Lower lobe of right lung (tissue), 2 donors: ENCODE data around the gene FOXJ3. TPM values are rescaled to one million over a fixed set of nuclear protein-coding genes. Genes with fewer than 3 reads are reported as not detected.
A peak's percentile ranks its signal among the peaks of the same experiment; 100 is the strongest.

Experiments used
- ATAC-seq, 2 donors: fragments of 200-7000 bp; cut with Tn5 transposase; one replicate each; pipeline ENCODE4 v1.9.1; 2020 to 2022; ENCODE audit warnings: mild to moderate bottlenecking in 2 of 2, moderate library complexity in 2 of 2
- DNase-seq: peaks from one replicate; pipeline ENCODE4 v3.0.0-alpha.2; 2020
- H3K27ac ChIP-seq: fragments of 200-600 bp; one replicate; pipeline ENCODE4 v1.8.0; 2022
- H3K27me3 ChIP-seq: fragments of 200-600 bp; one replicate; pipeline ENCODE4 v1.8.0; 2022; ENCODE audit warnings: low read depth
- H3K36me3 ChIP-seq: fragments of 200-600 bp; one replicate; pipeline ENCODE4 v1.8.0; 2022; ENCODE audit warnings: mild to moderate bottlenecking
- H3K4me1 ChIP-seq: fragments of 200-600 bp; one replicate; pipeline ENCODE4 v1.8.0; 2022
- H3K4me3 ChIP-seq: fragments of 200-600 bp; one replicate; pipeline ENCODE4 v1.8.0; 2022; ENCODE audit warnings: mild to moderate bottlenecking
- H3K9me3 ChIP-seq: fragments of 200-600 bp; one replicate; pipeline ENCODE4 v1.8.0; 2022
- intact Hi-C: fragments of 100-400 bp; cut with DNase I; formaldehyde crosslinking; loops from one replicate; pipeline ENCODE4 v1.11.0; 2022
- long read RNA-seq: library from polyadenylated mRNA; unstranded; transcript quantifications from one replicate; pipeline ENCODE4 v2.0.0, GENCODE V29; 2021
- total RNA-seq: library from RNA; stranded (reverse); fragmentation: NEBNext Ultra II Directional; extraction: Animal tissue kit (Norgen Biotek cat#: 25700); gene quantifications from one replicate; pipeline ENCODE4 v1.2.1, GENCODE V29; 2021
- TF ChIP-seq, protein P1 (sequence below): fragments of 200-600 bp; IDR thresholded peaks from one replicate; pipeline ENCODE4 v1.8.0; 2022; ENCODE audit warnings: antibody characterized with exemption, mild to moderate bottlenecking
- donor health status: DM: no; HTN: yes; CAD: no; lungs with severe emphysema.

FOXJ3 gene
- 44.0 TPM for total RNA-seq
- long read RNA-seq, full-length matches to known transcripts, result 10 of 30 reads
- long read RNA-seq, partial matches to known transcripts, result 4 of 30 reads
- long read RNA-seq, other reads (novel, unspliced or antisense), result 16 of 30 reads

DNA sequence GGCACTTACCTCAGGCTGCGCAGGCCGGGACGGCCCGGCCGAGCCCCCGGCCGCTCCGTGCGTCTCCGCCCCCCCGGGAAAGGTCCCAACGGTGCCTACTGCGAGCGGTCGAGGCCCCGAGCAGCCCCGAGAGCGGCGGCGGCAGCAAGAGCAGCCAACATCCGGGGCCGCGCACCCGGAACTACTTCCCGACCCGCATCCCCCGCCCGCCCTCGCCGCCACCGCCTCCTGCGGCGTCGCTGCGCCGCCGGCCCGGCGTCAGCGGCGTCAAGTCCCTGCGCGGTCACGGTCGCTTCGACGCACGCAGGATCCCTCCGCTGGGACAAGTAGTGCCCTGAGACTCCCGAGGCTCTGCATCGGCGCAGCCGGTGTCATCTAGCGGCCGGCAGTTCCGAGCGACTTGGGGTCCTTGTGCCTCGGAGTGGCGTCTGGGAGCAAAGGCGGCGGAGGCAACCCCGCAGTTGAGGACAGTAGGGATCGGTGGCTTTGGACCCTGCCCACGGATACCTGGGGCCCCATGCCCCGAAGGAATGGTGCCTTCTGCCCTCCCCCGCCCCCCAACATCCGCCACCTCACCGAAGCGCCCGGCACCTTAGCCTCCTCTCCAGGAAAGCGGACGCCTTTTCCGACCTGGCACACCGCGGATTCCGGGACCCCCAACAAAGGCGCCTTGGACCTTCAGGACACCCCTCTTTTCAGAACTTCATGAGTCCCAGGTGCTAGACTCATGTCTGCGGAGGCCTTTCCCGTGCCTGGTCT lies at the start of gene FOXJ3:
TSS of gene FOXJ3 (minus strand) at position 186 of the 759 bp plus-strand sequence. CDS start 24,142 bp downstream, outside the sequence.
- Histone ChIP-seq H3K27ac (peak within 1 kb of the TSS; percentile 92), H3K36me3 (no peaks in the 10 kb centered on the region), H3K27me3 (no peaks in the 10 kb centered on the region), H3K4me3 (peak within 1 kb of the TSS; percentile 99), H3K4me1 (peaks cover 36% of the 10 kb centered on the region), H3K9me3 (no peaks in the 10 kb centered on the region)
- ATAC-seq, result peak; percentile 97 to 98
- DNase-seq, result peak; percentile 94
- TF ChIP-seq, protein P1, sequence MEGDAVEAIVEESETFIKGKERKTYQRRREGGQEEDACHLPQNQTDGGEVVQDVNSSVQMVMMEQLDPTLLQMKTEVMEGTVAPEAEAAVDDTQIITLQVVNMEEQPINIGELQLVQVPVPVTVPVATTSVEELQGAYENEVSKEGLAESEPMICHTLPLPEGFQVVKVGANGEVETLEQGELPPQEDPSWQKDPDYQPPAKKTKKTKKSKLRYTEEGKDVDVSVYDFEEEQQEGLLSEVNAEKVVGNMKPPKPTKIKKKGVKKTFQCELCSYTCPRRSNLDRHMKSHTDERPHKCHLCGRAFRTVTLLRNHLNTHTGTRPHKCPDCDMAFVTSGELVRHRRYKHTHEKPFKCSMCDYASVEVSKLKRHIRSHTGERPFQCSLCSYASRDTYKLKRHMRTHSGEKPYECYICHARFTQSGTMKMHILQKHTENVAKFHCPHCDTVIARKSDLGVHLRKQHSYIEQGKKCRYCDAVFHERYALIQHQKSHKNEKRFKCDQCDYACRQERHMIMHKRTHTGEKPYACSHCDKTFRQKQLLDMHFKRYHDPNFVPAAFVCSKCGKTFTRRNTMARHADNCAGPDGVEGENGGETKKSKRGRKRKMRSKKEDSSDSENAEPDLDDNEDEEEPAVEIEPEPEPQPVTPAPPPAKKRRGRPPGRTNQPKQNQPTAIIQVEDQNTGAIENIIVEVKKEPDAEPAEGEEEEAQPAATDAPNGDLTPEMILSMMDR, result peak; percentile 20
- intact Hi-C loops, result no loop called here

DNA sequence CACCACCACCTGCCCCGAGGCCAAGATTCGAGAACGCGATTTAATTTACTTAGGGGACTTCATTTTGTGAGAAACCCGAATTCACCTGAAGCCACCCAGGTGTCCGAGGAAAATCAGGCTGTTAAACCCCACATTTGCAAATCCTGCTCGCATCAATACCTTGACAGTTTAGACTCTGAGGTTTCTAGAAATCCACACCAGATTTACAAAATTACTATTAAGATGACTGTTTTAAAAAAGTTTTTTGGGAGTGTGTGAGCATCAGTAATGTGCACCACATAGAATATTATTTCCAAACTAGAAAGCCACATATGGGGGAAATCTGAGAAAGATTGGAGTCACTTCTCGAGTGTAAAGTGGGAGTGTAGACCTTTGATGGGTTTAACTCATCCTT lies 46.2 kb upstream of the FOXJ3 start:
- TF ChIP-seq, protein P1, result no peak
- Histone ChIP-seq H3K4me3 (peak overlapping the region; percentile 66), H3K27ac (peak overlapping the region; percentile 24), H3K36me3 (no peaks in the 10 kb centered on the region), H3K27me3 (peaks cover 19% of the 10 kb centered on the region), H3K9me3 (no peaks in the 10 kb centered on the region), H3K4me1 (peaks cover 12% of the 10 kb centered on the region)
- no peak for DNase-seq
- ATAC-seq, result no peak
- intact Hi-C loops, result no loop called here

DNA sequence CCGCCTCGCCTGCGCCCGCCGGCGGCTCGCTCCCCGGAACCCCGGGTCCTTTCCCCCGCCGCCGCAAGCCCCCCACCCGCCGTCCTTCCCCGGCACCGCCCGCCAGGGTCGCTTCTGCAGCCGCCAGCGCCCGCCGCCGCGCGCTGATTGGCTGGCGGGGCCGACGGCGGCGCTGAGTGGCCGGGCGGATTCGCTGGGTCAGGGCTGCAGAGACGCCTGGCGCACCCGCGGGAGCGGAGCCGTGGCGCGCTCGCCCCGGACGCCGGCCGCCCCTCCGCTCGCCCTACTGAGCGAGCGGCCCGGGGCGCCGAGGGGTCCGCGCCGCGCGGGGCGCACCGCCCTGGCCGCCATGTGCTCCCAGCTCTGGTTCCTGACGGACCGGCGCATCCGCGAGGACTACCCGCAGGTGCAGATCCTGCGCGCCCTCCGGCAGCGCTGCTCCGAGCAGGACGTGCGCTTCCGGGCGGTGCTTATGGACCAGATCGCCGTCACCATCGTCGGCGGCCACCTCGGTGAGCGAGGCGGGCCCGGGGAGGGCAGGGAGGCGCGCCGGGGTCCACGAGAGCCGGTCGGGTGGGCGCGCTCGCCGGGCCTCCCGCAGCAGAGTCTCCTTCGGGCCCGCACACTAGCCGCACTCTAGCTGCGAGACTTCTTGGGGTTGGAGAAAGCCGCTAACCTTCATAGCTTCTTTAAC lies 45.7 kb upstream of the FOXJ3 start, which contains the start of gene RIMKLA:
TSS of gene RIMKLA (plus strand) at position 207 of the 694 bp plus-strand sequence. CDS start at position 350, 143 bp downstream.
- ATAC-seq, result peak; percentile 93 to 98

DNA sequence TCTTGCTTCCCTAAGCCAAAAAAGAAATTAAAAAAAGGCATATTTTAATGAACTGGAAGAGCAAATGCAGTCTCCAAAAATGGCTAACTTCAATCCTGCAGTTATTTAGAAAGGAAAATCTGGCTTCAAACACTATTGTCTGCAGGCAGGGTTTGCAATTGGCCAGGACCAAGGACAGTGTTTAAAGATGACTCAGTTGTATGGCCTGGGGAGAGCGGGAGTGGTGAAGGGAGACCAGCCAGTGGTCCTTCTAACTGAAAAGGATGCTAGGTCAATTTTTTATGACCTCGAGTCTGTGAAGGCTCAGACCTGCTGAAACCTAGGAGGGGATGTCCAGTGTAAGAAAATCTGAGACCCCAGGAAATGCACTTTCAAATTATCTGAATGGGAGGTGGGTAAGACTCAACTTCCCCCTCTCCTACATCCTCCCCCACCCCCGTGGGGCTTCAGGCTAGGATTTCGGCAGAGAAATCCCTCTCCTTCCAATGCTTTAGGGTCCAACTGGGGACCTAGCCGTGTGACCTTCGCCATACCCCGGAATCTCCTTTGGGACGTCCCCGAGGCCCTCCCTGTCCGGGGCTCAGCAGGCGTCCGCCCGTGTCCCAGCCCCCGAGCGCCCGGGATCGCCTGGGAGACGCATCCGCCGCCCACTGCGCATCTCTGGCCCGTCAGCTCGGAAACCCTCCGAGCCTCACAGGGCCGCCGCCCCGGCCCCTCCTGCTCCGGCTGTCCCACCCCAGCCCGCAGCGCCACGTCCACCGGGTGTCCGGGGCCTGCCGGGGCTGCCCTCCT lies 45.0 kb upstream of the FOXJ3 start:
- Histone ChIP-seq H3K4me1 (peaks cover 12% of the 10 kb centered on the region), H3K36me3 (no peaks in the 10 kb centered on the region), H3K27ac (peak overlapping the region; percentile 11), H3K27me3 (peaks cover 19% of the 10 kb centered on the region), H3K4me3 (peak overlapping the region; percentile 66), H3K9me3 (no peaks in the 10 kb centered on the region)
- peak; percentile 44 for DNase-seq
- TF ChIP-seq, protein P1, result no peak
- ATAC-seq, result peak; percentile 76 to 82
- intact Hi-C loops, result no loop called here

More for the DNA sequence above, 45.7 kb upstream of the FOXJ3 start, which contains the start of gene RIMKLA:
- intact Hi-C loops, result no loop called here
- Histone ChIP-seq H3K4me1 (peaks cover 12% of the 10 kb centered on the region), H3K27ac (peak within 1 kb of the TSS; percentile 24), H3K4me3 (peak within 1 kb of the TSS; percentile 66), H3K36me3 (no peaks in the 10 kb centered on the region), H3K9me3 (no peaks in the 10 kb centered on the region), H3K27me3 (peaks cover 19% of the 10 kb centered on the region)
- TF ChIP-seq, protein P1, result no peak
- peak; percentile 69 for DNase-seq

DNA sequence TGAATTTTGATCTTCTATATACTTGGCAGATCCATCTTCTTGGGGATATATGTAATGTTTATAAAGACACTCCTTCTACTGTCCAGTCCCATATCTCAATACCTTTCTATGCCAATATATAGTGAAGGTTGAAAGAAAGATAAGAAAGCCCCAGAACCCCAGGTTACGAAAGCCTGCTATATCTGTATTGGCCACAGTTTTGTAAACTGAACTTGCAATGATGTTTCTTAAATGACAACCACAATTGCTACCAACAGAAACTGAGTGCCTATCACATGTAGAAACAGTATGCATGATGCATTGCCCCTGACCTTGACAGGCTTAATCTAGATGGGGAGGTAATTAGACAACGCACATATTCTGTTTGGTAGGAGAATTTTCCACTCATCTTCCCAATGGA lies 37.8 kb upstream of the FOXJ3 start:
- Histone ChIP-seq H3K36me3 (no peaks in the 10 kb centered on the region), H3K9me3 (no peaks in the 10 kb centered on the region), H3K4me3 (no peak overlapping the region), H3K27ac (no peak overlapping the region), H3K27me3 (no peaks in the 10 kb centered on the region), H3K4me1 (no peaks in the 10 kb centered on the region)
- DNase-seq (no peak), ATAC-seq (no peak)
- intact Hi-C loops, result no loop called here
- TF ChIP-seq, protein P1, result no peak
